DOHH2 (cell line): Measurements from ENCODE around the gene LDAH.
A peak's percentile ranks its signal among the peaks of the same experiment; 100 is the strongest.

Experiments
- H3F3A ChIP-seq: fragments of 200-600 bp; sonication (generic), shearing (Covaris generic); 2 replicates; pipeline ENCODE4 v1.6.0; 2016; ENCODE audit warnings: antibody characterized with exemption, mild to moderate bottlenecking; ENCODE audit not compliant: control insufficient read depth, insufficient read depth
- H3K27ac ChIP-seq: fragments of 200-600 bp; sonication (generic); 2 replicates; pipeline ENCODE4 v1.5.1; 2014; ENCODE audit warnings: low read depth, mild to moderate bottlenecking, low read length, moderate library complexity
- H3K27me3 ChIP-seq: fragments of 200-600 bp; sonication (generic); 2 replicates; pipeline ENCODE4 v1.6.1; 2014; ENCODE audit warnings: mild to moderate bottlenecking, low read length, mixed read lengths; ENCODE audit not compliant: control insufficient read depth
- H3K36me3 ChIP-seq: fragments of 200-600 bp; sonication (generic); 2 replicates; pipeline ENCODE4 v1.6.1; 2014; ENCODE audit warnings: mild to moderate bottlenecking, low read length, moderate library complexity, mixed read lengths; ENCODE audit not compliant: control insufficient read depth
- H3K4me1 ChIP-seq: fragments of 200-600 bp; sonication (generic); 2 replicates; pipeline ENCODE4 v1.6.1; 2014; ENCODE audit warnings: mild to moderate bottlenecking, low read length, mixed read lengths; ENCODE audit not compliant: control insufficient read depth
- H3K4me2 ChIP-seq: fragments of 200-600 bp; sonication (generic); 2 replicates; pipeline ENCODE4 v1.6.0; 2014; ENCODE audit warnings: mild to moderate bottlenecking, low read length, moderate library complexity
- H3K4me3 ChIP-seq: fragments of 200-600 bp; sonication (generic); 2 replicates; pipeline ENCODE4 v1.5.1; 2014; ENCODE audit warnings: mild to moderate bottlenecking, low read length, mixed read lengths
- H3K79me2 ChIP-seq: fragments of 200-600 bp; sonication (generic); 2 replicates; pipeline ENCODE4 v1.6.1; 2014; ENCODE audit warnings: mild to moderate bottlenecking, low read length, mixed read lengths; ENCODE audit not compliant: control insufficient read depth
- H3K9me2 ChIP-seq: fragments of 200-600 bp; sonication (generic); replicated peaks from 2 replicates; pipeline ENCODE4 v1.6.1; 2014; ENCODE audit warnings: mild to moderate bottlenecking, low read length, mixed read lengths; ENCODE audit not compliant: control insufficient read depth
- H3K9me3 ChIP-seq: fragments of 200-600 bp; sonication (generic); 2 replicates; pipeline ENCODE4 v1.6.1; 2014; ENCODE audit warnings: antibody characterized with exemption, low read length, mixed read lengths; ENCODE audit not compliant: control insufficient read depth, insufficient read depth
- H4K20me1 ChIP-seq: fragments of 200-600 bp; sonication (generic); 2 replicates; pipeline ENCODE4 v1.6.0; 2014; ENCODE audit warnings: low read depth, mild to moderate bottlenecking, antibody characterized with exemption, low read length, moderate library complexity; ENCODE audit not compliant: control insufficient read depth, insufficient read depth
- EZH2phosphoT487 ChIP-seq: fragments of 200-600 bp; sonication (generic); IDR thresholded peaks from 2 replicates; pipeline ENCODE4 v1.6.1; 2017; ENCODE audit warnings: borderline replicate concordance, mild to moderate bottlenecking, antibody characterized with exemption, low read length, moderate library complexity, mixed read lengths
- TF ChIP-seq, protein P1 (sequence below): fragments of 200-600 bp; sonication (generic); IDR thresholded peaks from one replicate; pipeline ENCODE4 v1.5.1; 2014; ENCODE audit warnings: antibody characterized with exemption, mild to moderate bottlenecking, low read depth, low read length; ENCODE audit not compliant: poor library complexity, severe bottlenecking

Gene LDAH

DNA sequence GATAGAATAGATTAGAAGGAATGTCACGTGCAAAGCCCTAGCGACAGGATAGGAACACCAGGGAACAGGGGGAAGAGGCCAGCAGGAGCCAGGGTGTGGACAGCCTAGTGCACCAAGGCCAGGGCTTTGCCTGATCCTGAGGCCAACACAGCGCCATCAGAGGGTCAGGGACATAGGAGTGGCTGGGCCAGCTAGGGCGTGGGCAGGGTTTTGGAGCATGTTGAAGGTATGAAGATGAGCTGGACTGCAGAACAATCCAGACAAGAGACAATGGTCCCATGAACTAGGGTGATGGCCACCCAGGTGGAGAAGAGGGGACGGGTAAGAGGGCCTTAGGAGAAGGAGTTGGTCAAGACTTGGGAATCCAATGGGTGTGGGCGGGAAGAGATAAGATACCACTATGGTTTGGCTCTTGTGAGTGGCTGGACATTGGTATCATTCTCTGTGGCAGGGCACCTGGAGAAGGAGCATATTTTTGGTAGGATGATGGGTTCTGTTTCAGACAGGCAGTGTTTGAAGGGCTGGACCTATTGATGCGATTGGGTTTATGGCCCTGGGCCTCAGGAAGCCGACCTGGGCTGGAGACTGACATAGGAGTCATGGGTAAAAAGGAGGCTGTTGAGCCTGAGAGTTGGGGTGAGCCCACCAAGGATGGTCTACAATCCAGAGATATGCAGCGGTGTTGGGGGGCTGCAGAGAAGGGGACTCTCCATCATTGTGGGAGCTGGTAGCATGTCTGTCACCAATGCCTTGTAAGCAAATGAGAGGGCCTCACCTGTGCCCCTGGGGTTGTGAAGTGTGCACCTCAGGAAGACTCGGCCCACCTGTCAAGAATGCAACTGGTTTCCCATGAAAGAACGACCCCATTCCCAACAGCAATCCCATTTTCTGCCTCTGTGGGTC is 170.0 kb downstream of the LDAH start:
- no peaks in the 10 kb centered on the region for H3K36me3 ChIP-seq
- no peaks in the 10 kb centered on the region for H3K9me3 ChIP-seq
- peaks cover 20% of the 10 kb centered on the region for H3K27me3 ChIP-seq
- H3K4me3 ChIP-seq = no peak overlapping the region
- no peak overlapping the region for H3K4me2 ChIP-seq
- TF ChIP-seq EZH2phosphoT487 = no peak
- TF ChIP-seq, protein P1, sequence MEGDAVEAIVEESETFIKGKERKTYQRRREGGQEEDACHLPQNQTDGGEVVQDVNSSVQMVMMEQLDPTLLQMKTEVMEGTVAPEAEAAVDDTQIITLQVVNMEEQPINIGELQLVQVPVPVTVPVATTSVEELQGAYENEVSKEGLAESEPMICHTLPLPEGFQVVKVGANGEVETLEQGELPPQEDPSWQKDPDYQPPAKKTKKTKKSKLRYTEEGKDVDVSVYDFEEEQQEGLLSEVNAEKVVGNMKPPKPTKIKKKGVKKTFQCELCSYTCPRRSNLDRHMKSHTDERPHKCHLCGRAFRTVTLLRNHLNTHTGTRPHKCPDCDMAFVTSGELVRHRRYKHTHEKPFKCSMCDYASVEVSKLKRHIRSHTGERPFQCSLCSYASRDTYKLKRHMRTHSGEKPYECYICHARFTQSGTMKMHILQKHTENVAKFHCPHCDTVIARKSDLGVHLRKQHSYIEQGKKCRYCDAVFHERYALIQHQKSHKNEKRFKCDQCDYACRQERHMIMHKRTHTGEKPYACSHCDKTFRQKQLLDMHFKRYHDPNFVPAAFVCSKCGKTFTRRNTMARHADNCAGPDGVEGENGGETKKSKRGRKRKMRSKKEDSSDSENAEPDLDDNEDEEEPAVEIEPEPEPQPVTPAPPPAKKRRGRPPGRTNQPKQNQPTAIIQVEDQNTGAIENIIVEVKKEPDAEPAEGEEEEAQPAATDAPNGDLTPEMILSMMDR = no peak
- no peak overlapping the region for H3K27ac ChIP-seq
- peaks cover 20% of the 10 kb centered on the region for H3K4me1 ChIP-seq
- no peaks in the 10 kb centered on the region for H4K20me1 ChIP-seq
- H3F3A ChIP-seq = no peaks in the 10 kb centered on the region
- peaks cover 3% of the 10 kb centered on the region; the same call in 1 of the 2 replicates for H3K79me2 ChIP-seq
- no peaks in the 10 kb centered on the region for H3K9me2 ChIP-seq

DNA sequence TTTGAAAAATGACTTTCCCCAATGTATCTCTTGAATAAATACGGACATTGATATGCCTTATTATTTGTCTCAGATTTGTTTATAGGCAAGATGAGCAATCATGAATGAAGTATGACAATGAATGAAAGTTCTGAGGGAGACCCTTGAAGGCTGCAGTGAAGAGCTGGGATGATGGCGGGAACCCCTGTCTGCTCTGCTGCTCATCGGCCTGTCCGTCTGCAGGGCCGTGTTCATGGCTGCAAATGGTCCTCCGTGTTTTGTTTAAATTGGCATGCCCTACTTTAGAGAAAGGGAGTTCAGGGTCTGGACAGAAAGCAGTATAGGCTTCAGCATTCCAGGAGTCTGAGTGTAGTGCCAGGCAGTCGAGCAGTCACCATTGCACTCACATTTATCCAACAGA is 170.8 kb downstream of the LDAH start:
- H3K27ac ChIP-seq = no peak overlapping the region
- H3K27me3 ChIP-seq = peaks cover 12% of the 10 kb centered on the region
- H3K9me3 ChIP-seq = no peaks in the 10 kb centered on the region
- TF ChIP-seq, protein P1 = no peak
- no peak for TF ChIP-seq EZH2phosphoT487
- peaks cover 3% of the 10 kb centered on the region; the same call in 1 of the 2 replicates for H3K79me2 ChIP-seq
- H3K9me2 ChIP-seq = no peaks in the 10 kb centered on the region
- H3K4me2 ChIP-seq = no peak overlapping the region
- H4K20me1 ChIP-seq = no peaks in the 10 kb centered on the region
- peaks cover 21% of the 10 kb centered on the region for H3K4me1 ChIP-seq
- H3F3A ChIP-seq = no peaks in the 10 kb centered on the region
- H3K4me3 ChIP-seq = no peak overlapping the region
- no peaks in the 10 kb centered on the region for H3K36me3 ChIP-seq

DNA sequence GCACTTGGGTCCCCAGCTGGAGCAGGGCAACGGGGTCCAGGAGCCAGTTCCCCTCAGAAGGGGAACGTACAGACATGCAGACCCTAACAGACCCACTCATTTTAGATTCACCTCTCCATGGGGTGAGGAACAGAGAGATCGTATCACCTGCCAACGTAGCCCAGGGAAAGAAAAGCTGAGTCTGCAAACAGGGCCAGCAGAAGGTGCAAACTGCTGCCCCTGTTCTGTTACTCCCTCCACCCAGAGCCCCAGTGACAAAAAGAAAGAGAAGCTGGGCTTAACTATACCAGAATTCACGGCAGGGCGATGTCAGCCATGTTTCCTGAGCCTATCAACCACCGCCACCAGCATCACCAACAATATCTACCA is 171.2 kb downstream of the LDAH start:
- no peaks in the 10 kb centered on the region for H3K9me3 ChIP-seq
- no peaks in the 10 kb centered on the region for H4K20me1 ChIP-seq
- peaks cover 21% of the 10 kb centered on the region for H3K4me1 ChIP-seq
- no peaks in the 10 kb centered on the region for H3K36me3 ChIP-seq
- H3K9me2 ChIP-seq = no peaks in the 10 kb centered on the region
- peak overlapping the region; percentile 87 for H3K4me3 ChIP-seq
- peaks cover 8% of the 10 kb centered on the region for H3K27me3 ChIP-seq
- peak overlapping the region; percentile 97 for H3K4me2 ChIP-seq
- no peak for TF ChIP-seq EZH2phosphoT487
- TF ChIP-seq, protein P1 = no peak
- peaks cover 3% of the 10 kb centered on the region; the same call in 1 of the 2 replicates for H3K79me2 ChIP-seq
- H3F3A ChIP-seq = no peaks in the 10 kb centered on the region
- no peak overlapping the region for H3K27ac ChIP-seq
